ENCODE data around the gene MMP14. TPM values are rescaled to one million over a fixed set of nuclear protein-coding genes. Genes with fewer than 3 reads are reported as not detected.

The MMP14 gene
- total and polyA plus RNA-seq, 2 of the 13 experiments (the other 11 are each of a cell fraction or from before 2014, with no cell fraction given) = 5.2 to 9.8 TPM

GRCh38 chr14:22822571-22823098 lies 13.8 kb upstream of the MMP14 start (continued):
- TF ChIP-seq CEBPZ (IDR thresholded peaks at IDR 0.05; ENCODE audit: low read length) (no peak), AHDC1 (CRISPR knock-in tag; IDR thresholded peaks at IDR 0.05; ENCODE audit: borderline replicate concordance) (no peak), ZNF776 (CRISPR knock-in tag; IDR thresholded peaks at IDR 0.05) (no peak), CREBL2 (CRISPR knock-in tag; IDR thresholded peaks at IDR 0.05; ENCODE audit: borderline replicate concordance) (no peak), SP1 (IDR thresholded peaks at IDR 0.05) (no peak), SP1 (CRISPR knock-in tag; IDR thresholded peaks at IDR 0.05) (peak; percentile 43; the same call in 1 of the 2 replicates), FOXO1 (CRISPR knock-in tag; IDR thresholded peaks at IDR 0.05) (no peak), MAX (IDR thresholded peaks at IDR 0.05) (no peak), JARID2 (CRISPR knock-in tag; IDR thresholded peaks at IDR 0.05; ENCODE audit: insufficient replicate concordance) (no peak), TARDBP (CRISPR knock-in tag; IDR thresholded peaks at IDR 0.05) (no peak), ZNF556 (CRISPR knock-in tag; IDR thresholded peaks at IDR 0.05; ENCODE audit: borderline replicate concordance) (no peak), ZSCAN21 (CRISPR knock-in tag; IDR thresholded peaks at IDR 0.05; ENCODE audit: borderline replicate concordance) (no peak), ETS1 (CRISPR knock-in tag; IDR thresholded peaks at IDR 0.05) (no peak), SNRNP70 (IDR thresholded peaks at IDR 0.05; ENCODE audit: low read depth, low read length) (no peak), ZNF333 (CRISPR knock-in tag; IDR thresholded peaks at IDR 0.05; ENCODE audit: borderline replicate concordance) (no peak), PATZ1 (CRISPR knock-in tag; IDR thresholded peaks at IDR 0.05) (peak; percentile 93), RBM39 (IDR thresholded peaks at IDR 0.05; ENCODE audit: low read depth, low read length, poor library complexity, severe bottlenecking) (no peak)
